T-helper 1 cell treated with Interleukin-12 subunit alpha and Interleukin-12 subunit beta and Interleukin-4 antibody, amounts not matched to agents 30 ng/mL and 1 ng/mL, for 36 hours (primary cell): ENCODE data around the gene GRIK1. TPM values are rescaled to one million over a fixed set of nuclear protein-coding genes. Genes with fewer than 3 reads are reported as not detected.

Experiments used
- intact Hi-C: fragments of 100-400 bp; cut with micrococcal nuclease; formaldehyde crosslinking; loops from one replicate; pipeline ENCODE4 v1.15.1; 2024
- total RNA-seq: library from RNA; stranded (reverse); gene quantifications from 2 replicates; pipeline ENCODE4 v1.2.3, GENCODE V29; 2022

The GRIK1 gene
- total RNA-seq, 1 donor from 2014 or later: not detected

DNA sequence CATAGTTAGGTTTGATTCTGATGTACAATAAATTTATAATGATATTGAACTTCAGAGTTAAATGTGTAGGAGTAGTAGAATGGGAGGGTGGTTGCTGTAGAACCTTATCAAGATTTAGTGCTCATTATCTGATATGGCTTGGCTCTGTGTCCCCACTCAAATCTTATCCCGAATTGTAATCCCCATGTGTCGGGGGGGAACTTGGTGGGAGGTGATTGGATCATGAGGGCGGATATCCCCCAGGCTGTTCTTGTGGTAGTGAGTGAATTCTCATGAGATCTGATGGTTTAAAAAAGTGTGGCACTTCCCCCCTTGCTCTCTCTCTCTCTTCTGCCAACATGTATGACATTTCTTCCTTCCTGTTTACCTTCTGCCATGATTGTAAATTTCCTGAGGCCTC, 265.5 kb downstream of the GRIK1 start:
- intact Hi-C loops: no loop called here

DNA sequence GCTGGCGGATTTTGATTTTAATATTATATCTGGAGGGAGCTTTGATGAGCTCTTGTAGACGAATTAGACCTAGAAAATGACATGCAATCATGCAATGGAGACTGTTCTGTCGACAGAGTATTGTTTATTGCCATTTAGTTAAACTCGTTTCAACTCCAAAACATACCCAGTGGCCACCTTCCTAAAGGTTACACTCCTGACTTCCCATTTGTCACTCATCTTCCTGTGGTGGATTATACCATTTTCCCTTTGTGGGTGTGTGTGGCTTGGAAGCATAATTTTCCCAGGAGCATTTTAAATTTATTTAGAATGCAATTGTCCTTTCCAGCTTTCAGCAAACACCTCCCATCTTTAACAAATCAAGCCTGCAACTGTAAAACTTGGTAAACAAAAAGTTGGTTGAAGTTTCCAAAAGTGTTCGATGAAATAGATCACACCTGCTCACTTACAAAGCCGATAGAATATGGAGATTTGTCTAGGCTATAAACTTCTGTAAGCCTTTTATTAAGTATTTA, 266.6 kb downstream of the GRIK1 start:
- intact Hi-C loops: no loop called here

DNA sequence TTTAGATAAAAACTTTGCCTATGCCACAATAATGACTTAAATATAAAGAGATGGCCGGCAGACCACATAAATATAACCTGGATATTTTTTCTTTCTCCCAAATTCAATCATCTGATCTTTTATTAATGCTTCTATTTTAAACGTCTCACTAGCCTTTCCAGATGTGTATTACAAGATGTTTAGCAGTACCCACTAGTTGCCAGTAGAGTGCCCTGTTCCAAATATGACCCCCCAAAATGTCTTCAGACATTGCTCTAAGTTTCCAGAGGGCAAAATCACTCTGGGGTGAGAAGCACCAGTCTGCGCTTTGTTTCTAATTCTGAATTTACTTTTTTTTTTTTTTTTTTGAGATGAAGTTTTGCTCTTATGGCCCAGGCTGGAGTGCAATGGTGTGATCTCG, 268.1 kb downstream of the GRIK1 start:
- intact Hi-C loops: no loop called here

DNA sequence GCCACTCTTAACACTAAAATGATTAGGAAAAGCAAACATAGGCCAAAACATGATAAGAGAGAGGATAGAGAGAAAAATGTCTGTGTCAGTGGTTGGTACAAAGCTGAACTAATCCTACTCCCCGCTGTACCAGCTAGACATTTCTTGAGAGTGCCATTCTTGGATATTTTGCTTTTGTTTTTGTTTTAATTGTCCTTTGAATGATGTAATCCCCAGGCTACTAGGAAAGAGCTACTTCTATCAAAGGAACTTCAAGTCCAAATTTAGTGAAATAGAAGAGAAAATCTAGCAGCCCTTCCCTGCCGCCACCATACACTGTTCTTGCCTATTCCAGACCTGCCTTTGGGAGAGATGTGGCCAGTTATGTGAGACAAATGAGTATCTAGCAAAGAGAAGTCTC, 269.6 kb downstream of the GRIK1 start:
- intact Hi-C loops: no loop called here

DNA sequence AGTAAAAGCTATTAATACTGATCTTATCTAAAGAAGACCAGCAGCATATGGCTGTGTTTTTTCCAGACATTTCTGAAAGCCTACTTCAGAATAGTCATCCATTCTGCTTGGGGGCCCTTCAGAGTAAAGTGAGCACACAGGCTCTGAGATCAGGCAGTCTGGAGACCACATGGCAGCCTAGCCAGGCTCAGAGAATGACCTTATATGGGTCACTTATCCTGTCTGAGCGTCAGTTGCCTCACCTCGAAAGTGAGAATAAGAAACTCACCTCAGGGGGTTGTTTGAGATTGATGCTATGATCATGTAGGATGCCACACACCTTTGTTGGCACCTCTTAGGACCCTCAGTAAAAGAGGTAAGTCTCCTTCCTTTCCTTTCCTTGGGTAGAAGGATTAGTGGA, 270.4 kb downstream of the GRIK1 start:
- intact Hi-C loops: no loop called here

DNA sequence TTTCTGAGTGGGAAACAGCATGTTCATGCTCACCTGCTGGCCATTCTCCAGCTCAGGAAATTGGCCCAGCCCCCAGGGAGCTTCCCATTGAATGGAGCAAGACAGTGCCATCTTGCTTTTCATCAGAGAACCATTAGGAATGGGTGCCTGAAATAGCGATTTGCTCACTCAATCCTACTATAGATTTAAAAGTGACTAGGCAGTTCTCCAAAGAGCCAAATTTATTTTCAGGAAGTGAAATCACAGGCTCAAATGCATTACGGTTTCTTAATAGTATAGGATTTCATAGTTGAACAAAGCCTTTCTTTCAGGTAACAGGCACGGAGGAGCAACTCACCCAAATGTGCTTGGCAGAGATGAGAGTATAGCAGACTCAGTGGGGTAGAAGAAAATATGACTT, 272.1 kb downstream of the GRIK1 start:
- intact Hi-C loops: no loop called here

DNA sequence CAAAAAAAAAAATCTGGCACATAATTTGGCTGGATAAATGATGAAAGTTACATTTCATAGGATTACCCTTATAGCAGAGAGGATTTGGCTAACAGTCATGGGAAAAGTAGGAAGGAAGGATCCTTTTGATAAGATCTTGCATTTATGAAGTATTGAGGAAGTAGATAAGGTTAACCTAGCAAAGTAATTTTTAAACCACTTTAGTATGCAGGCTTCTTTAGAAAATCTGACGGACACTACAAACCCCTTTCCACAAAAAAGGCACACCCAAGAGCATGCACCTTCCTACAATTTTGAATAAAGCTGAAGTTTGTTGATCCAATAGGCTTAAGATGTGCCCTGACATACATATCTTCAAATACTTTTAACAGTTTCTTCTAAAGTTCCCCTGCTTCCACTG, 275.2 kb downstream of the GRIK1 start:
- intact Hi-C loops: no loop called here

DNA sequence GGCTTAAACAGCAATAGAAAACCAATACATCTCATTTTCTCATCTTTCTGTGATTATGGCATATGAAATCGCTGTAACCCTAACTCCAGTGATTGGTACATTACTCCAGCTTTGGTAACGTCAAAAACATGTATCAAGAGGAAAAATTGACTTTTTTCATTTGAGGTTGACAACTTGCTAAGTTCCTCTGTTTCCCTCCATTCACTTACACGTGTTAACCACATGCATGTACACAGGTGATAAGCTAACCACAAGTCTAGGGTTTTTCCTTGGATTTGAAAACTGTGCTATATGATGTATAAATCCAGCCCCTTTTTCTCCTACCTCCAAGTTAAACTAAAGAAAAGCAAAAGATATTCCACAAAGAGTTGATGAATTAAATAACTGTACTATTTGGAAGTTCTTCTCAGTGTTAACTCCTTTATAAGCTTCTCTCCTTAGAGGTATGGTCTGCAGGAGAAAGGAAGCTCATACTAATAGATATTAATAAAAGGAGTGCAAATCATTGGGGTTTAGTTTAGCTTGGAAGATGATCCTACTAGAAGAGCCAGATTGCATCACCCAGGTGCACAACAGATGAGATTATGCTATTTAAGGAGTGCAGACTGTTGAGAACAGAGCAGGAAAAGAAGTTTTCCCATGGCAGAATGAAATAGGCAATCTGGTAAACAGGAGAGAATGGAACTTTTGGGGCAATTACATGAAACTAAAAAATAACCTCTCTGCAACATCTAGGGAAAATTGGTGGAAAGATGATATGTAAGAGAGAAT, 277.9 kb downstream of the GRIK1 start:
- intact Hi-C loops: no loop called here

DNA sequence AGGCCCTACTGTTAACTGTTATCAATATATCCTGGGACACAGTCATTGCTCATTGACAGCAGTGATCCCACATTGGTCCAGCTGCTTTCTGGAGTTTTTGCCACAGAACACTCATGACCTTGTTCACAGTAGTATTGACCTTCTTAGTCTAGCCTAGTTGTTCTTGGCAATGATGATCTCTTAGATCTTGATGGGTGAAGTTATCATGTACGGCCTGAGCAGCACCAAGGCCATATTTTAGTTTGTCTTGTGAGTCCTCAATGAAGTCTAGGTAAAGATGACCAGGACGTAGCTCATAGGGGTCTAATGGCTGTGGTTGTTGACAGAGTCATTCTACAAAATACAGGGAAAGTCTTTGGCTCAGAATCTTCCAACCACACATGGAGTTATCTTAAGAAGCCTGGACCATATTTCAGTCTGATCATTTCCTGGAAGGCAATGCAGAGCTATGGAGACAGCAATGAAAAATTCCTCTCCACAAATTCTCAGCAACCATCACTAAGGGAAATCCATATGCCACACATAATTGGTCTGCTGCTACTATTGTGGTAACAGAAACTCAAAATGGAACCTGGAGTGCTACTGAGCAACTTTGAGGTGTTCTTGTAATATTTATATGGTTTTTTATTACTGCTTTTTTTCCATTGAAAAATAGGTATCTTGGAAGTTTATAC, 279.6 kb downstream of the GRIK1 start:
- intact Hi-C loops: no loop called here

DNA sequence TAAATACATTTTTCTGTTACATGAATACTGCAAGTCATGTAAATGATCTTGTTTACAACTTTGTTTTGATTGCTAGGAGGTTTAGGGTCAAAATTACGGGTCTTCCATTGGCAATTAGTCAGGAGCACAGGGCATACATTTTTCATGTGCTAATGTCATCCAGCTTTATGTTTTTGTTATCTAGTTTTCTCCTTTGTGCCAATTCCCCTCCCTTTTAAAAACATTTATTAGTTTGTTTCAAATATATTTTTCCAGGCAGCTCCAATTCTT, 280.9 kb downstream of the GRIK1 start:
- intact Hi-C loops: loop anchor here (5.0 kb wide), 2 partner anchors 582 to 822 kb away; no protein-coding TSS in a partner anchor

DNA sequence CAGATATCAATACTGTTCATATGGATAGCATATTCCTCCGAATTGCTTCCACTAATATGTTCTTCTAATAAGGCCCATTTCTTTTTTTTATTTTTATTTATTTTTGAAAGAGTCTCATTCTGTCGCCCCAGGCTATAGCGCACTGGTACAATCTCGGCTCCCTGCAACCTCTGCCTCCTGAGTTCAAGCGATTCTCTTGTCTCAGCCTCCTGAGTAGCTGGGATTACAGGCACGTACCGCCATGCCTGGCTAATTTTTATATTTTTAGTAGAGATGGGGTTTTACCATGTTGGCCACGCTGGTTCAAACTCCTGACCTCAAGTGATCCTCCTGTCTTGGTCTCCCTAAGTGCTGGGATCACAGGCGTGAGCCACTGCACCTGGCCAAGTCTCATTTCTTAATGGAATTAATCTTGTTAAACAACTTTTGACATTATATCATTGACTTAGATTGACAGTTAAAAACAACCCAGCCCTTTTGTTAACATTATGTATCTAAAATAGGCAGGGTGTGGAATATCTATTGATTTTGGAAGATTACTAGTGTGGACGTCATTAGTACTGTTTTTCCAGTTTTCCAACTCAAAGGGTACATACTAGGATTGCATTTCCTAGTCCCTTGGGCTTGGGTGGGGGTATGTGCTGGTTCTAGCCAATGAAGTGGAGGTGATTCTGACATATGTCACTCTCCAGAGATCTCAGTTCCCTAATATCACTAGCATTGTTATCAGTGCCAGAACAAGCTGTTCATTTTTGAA, 281.4 kb downstream of the GRIK1 start:
- intact Hi-C loops: loop anchor here (5.0 kb wide), 2 partner anchors 581 to 821 kb away; no protein-coding TSS in a partner anchor

DNA sequence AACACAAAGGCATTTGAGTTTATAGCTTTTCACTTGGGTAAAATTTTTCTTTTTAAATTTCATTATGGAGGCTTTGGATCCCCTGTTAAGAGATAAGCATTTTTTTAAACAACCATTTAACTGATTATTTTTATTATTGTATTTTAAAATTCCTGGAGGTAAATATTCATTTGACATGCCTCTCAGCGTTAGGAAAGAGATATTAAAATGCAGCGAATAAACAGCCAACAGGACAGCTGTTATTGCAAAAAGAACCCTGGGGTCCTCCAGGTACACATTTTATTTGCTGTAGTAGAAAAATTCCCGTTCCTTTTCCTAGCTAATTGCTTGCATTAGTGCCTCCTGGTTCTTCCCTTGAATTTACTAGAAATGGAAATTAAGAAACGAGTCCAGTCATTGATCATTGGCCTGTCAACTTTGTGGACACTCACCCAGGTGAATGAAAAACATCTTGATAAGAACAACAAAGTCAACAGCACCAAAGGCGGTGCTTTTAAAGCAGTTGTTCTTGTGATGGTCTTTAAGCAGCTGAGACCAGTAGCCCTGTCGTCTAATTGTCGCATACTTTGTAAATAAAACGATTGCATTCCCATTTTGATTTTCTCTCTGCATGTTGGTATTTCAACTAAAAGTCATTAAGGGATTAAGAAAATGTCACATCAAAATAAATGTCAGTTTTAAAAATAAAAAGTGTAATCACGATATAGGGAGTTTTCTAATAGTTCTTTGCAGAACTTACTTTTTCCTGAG, 282.4 kb downstream of the GRIK1 start:
- intact Hi-C loops: loop anchor here (5.0 kb wide), 2 partner anchors 580 to 820 kb away; no protein-coding TSS in a partner anchor

DNA sequence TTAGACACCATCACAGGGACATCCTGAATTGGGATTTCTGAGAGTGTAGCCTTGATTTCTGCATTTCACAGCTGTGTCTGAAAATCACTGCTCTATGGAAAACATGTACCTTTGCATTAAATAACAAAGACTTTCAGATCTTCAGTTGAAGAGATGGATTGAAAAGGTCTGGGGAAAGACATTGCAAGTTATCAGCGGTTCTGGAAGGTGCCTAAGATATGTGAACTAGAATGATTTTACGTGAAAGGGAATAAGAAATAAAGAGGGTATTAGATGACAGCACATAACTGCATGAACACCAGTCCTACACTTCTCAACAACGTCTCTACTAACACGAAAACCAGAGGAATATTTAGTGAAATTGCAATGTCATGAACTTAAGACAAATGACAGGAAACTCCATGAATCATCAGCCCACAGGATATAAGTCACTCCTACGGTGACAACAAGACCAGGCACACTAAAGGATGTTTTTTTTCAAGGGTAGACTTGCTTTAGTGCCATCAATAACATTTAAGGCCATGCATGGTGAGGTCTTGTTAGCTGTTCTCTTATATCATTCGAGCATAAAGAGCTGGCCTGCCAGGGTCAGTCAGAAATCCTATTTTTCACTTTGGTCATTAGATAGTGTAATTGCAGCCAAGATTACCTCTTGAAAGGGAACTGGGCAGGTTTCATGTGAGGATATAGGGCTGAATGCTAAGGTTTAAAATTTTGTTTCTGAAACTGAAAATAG, 283.1 kb downstream of the GRIK1 start:
- intact Hi-C loops: loop anchor here (1.0 to 5.0 kb wide), 4 partner anchors 180 to 819 kb away; no protein-coding TSS in a partner anchor

DNA sequence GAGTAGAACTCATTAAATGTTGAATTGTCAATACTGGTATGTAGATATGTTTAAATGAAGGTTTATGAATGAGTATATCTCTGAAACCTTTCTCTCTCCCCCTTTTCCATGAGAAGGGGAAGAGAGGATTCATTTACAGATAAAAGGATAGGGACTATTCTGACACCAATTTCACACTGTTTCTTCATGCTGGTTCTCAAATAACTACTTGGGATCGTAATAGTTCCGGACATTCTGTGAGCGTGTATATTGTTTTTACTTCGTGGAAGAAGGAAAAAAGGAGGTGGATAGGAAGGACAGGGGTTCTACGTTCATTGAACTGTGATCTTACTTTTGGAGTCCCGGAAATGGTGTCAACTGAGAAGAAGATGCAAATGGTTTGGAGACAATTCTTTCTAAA, 284.2 kb downstream of the GRIK1 start:
- intact Hi-C loops: loop anchor here (5.0 kb wide), 2 partner anchors 578 to 818 kb away; no protein-coding TSS in a partner anchor

DNA sequence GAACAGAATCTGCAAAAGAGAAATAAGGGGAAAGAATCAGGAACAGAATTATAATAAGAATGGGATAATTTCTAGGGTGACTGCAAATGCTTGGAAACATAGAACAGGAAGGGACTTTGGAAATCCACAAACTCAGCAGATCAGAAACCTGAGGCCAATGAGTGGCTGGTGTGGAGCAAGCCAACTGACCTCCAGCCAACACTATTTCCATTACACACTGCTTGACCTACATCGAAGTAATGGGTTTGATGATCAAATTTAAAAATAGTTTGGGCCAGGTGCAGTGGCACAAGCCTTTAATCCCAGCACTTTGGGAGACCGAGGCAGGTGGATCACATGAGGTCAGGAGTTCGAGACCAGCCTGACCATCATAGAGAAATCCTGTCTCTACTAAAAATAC, 284.9 kb downstream of the GRIK1 start:
- intact Hi-C loops: loop anchor here (5.0 kb wide), 2 partner anchors 578 to 818 kb away; no protein-coding TSS in a partner anchor

DNA sequence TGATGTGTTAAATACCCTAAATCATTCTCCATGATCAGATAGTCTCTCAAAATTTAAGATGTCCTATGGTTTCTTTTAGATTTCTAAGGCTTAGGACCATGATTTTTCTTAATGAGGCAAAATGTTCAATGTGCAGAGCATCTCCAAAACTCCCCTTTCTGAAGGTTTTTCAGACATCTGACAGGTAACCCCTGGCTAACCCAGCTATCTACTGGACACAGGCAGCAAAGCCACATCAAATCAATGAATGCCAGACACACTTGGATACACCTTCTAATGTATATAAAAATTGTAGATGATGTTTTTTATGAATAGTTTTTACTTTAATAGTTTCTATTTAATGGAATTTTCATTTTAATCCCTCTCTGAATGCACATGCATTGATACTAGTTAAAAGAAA, 285.6 kb downstream of the GRIK1 start:
- intact Hi-C loops: no loop called here

DNA sequence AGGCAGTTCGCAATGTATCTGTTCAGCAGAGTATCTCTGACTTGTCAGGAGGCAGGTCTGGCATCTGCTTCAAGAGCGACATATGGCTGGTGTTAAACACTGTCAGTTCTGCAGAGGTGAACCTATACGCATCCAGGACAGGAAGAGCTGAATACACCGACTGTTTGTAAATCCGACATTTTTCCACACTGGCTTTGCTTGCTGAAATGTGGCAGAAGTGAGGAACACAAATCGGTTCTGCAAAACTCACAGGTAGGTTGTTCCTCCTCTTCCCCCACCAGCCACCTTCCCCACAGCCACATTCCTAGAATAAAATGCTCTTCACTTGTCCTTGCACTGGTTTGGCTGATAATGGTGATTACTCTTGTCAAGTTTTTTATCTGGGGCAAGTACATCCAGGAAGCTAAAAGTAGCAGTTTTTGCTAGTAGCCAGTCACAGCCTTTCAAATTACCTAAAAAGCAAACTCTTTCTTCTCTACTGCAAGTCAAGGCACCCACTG, 289.2 kb downstream of the GRIK1 start:
- intact Hi-C loops: no loop called here

DNA sequence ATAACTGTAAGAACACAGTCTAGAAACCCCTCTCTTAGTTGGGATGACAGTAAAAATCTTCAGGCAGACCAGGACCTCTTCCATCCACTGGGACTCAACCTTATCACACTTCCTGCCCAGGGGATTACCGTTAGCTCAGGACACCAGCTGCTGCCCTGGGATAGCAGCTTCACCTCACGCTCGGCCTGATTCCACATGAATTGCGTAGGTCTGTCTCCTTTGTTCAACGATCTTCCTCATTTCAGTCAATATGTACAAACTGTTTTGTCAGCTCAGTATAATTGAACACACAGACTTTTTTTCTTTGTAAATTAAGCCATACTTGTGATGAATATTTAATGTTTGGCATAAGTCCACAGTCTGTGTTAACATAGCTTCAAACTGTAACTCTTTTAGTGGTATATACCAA, 290.4 kb downstream of the GRIK1 start:
- intact Hi-C loops: no loop called here

DNA sequence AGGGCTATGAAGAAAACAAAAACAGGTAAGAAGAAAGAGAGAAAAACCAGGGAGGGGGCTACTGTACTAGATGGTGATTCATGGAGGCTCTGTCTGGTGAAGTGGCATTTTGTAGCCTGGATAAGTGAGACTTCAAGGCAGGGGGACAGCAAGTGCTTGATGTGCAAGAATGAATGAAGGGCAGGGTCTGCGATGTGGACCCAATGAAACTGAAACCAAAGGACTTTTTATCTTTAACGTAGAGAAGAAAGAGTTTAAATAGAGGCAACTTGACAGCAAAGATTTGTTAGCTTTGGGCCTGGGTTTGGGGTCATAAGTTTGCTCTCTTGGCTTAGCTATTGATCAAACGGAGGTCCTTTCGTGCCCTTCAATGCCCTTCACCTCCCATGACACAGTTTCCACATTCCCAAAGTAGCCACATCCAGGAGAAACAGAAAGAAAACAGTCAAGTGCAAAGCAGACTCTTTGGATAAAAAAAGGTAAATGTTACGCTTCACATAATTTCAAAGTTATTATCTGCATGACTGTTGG, 291.0 kb downstream of the GRIK1 start:
- intact Hi-C loops: no loop called here

DNA sequence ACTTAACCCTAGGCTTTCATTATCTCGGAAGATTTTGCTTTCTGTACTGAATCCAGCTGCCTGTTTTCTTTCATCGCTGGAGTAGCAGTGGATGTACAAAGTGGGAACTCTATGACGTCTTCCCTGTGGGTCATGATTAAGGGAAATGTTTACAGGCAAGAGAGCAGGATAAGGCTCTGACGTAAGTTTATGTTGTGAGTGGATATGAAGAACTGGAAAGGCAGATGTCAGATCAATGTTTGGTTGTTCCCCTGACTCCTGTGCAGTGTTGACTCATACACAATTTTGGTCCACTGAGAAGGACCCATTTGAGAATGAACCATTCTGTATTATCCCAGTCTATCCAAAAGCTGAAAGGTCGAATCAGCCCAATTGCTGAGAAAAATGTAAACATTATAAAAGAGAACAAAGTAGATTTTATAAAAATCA, 292.4 kb downstream of the GRIK1 start:
- intact Hi-C loops: no loop called here
